Caco-2 (cell line): ENCODE results near the gene DOHH. TPM values are rescaled to one million over a fixed set of nuclear protein-coding genes. Genes with fewer than 3 reads are reported as not detected.
A peak's percentile ranks its signal among the peaks of the same experiment; 100 is the strongest.

Source experiments
- BruUV-seq: library from RNA; stranded (reverse); fragments of 400-500 nt; replicated peaks from 2 replicates; lab custom pipeline; 2021; lab: Mats Ljungman, UMichigan
- CTCF ChIA-PET: fragments of 300-600 bp; sonication (Branson Sonifier 250); formaldehyde crosslinking; loops from one replicate; lab custom pipeline; 2022; ENCODE audit warnings: antibody characterized with exemption; lab: Charles Lee
- POLR2A ChIA-PET: fragments of 300-600 bp; sonication (Branson Sonifier 250); formaldehyde crosslinking; loops from one replicate; lab custom pipeline; 2022; ENCODE audit warnings: antibody characterized with exemption; lab: Charles Lee
- DNase-seq, 2 experiments: peaks; one replicate each; pipeline versions ENCODE4 v3.0.0 to v3.0.0-alpha.2; 2020 to 2022
- H3K27me3 ChIP-seq: replicated peaks from 2 replicates; pipeline ENCODE4 v1.6.0; 2011; ENCODE audit warnings: low read length; ENCODE audit not compliant: control insufficient read depth, insufficient read depth
- H3K36me3 ChIP-seq: 2 replicates; pipeline ENCODE4 v1.5.1; 2011; ENCODE audit warnings: low read length; ENCODE audit not compliant: control insufficient read depth, insufficient read depth
- H3K4me1 ChIP-seq: fragments of 250-450 bp; sonication (Bioruptor Pico); 2 replicates; pipeline ENCODE4 v1.5.1; 2020; ENCODE audit warnings: mild to moderate bottlenecking
- H3K4me3 ChIP-seq: 2 replicates; pipeline ENCODE4 v1.5.1; 2011; ENCODE audit warnings: low read depth, mild to moderate bottlenecking, control low read depth, low read length
- H3K9me3 ChIP-seq: fragments of 250-450 bp; sonication (Bioruptor Pico); 2 replicates; pipeline ENCODE4 v1.5.1; 2020; ENCODE audit warnings: mild to moderate bottlenecking, moderate library complexity
- H3K27ac Mint-ChIP-seq: one replicate; pipeline ENCODE4 v1.8.0; 2022; ENCODE audit warnings: mixed read lengths; ENCODE audit not compliant: unreplicated experiment
- H3K27me3 Mint-ChIP-seq: one replicate; pipeline ENCODE4 v1.8.0; 2022; ENCODE audit warnings: mixed read lengths; ENCODE audit not compliant: insufficient read depth, unreplicated experiment
- H3K36me3 Mint-ChIP-seq: one replicate; pipeline ENCODE4 v1.8.0; 2022; ENCODE audit warnings: mild to moderate bottlenecking, mixed read lengths; ENCODE audit not compliant: insufficient read depth, unreplicated experiment
- H3K4me1 Mint-ChIP-seq: one replicate; pipeline ENCODE4 v1.8.0; 2022; ENCODE audit warnings: low read depth, mixed read lengths; ENCODE audit not compliant: unreplicated experiment
- H3K4me3 Mint-ChIP-seq: one replicate; pipeline ENCODE4 v1.8.0; 2022; ENCODE audit warnings: mild to moderate bottlenecking, moderate library complexity, mixed read lengths; ENCODE audit not compliant: unreplicated experiment
- H3K9me3 Mint-ChIP-seq: one replicate; pipeline ENCODE4 v1.8.0; 2022; ENCODE audit warnings: mixed read lengths; ENCODE audit not compliant: unreplicated experiment
- intact Hi-C: fragments of 100-400 bp; cut with micrococcal nuclease; formaldehyde crosslinking; loops from one replicate; pipeline ENCODE4 v1.10.0; 2022; ENCODE audit not compliant: unreplicated experiment
- total RNA-seq: library from RNA; stranded (reverse); gene quantifications from 2 replicates; pipeline ENCODE4 v1.2.3, GENCODE V29; 2022
- TF ChIP-seq, protein P1 (sequence below), 2 experiments: fragments of 200-600 bp in 1 of 2; IDR thresholded peaks; 1 replicate in 1 of 2; 2 replicates in 1 of 2; pipeline versions ENCODE4 v1.5.1 to v1.8.0; 2011 to 2022; ENCODE audit warnings: antibody characterized with exemption in 1 of 2, control low read depth in 1 of 2, inconsistent platforms in 1 of 2, low read depth in 1 of 2, low read length in 1 of 2, mild to moderate bottlenecking in 1 of 2, moderate library complexity in 1 of 2; ENCODE audit not compliant: insufficient read depth in 1 of 2, severe bottlenecking in 1 of 2, unreplicated experiment in 1 of 2

DOHH gene
- total RNA-seq, 1 experiment from 2014 or later: 17.4 TPM

DNA sequence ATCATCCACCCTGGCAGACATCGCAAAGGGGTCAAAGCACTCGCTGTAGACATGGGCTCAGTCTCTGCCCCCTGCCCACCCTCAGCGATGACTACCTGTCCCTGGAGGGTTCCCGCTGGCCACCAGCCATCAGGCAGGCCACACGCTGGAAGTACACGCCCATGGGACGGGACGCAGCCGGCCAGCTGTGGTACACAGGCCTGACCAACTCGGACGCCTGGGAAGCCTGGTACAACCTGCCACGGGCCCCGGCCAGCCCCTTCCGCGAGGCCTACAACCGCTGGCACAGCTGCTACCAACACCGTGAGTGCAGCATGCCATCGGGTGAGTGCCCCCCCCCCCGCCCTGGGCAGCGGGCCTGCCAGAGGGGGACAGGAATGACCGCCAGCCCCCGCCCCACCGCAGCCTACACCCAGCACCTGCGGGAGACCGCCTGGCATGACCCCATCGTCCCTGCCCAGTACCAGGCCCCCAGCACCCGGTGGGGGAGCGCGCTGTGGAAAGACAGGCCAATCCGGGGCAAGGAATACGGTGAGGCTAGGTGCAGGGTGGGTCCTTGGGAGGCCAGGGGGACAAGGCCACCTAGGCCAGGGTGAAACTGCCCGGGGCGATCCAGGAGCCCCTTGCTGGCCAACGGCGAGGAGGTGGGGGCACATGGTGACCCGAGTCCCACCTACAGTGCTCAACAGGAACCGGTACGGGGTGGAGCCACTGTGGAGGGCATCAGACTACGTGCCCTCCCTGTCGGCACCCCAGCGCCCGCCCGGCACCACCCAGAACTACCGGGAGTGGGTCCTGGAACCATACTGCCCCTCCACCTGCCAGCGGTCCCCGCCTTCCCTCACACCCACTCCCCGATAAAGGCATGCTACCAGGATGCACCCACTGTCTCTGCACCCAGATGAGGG, 42.9 kb upstream of the DOHH start:
- H3K36me3 ChIP-seq: no peaks in the 10 kb centered on the region; the same call in 1 of the 2 replicates
- ChIA-PET CTCF (interaction anchor here (1.5 kb wide), 1 partner anchor 14 kb away, joined by 3 read pairs; the partner anchor contains the start of gene MFSD12), POLR2A (no interaction called here)
- TF ChIP-seq, protein P1, sequence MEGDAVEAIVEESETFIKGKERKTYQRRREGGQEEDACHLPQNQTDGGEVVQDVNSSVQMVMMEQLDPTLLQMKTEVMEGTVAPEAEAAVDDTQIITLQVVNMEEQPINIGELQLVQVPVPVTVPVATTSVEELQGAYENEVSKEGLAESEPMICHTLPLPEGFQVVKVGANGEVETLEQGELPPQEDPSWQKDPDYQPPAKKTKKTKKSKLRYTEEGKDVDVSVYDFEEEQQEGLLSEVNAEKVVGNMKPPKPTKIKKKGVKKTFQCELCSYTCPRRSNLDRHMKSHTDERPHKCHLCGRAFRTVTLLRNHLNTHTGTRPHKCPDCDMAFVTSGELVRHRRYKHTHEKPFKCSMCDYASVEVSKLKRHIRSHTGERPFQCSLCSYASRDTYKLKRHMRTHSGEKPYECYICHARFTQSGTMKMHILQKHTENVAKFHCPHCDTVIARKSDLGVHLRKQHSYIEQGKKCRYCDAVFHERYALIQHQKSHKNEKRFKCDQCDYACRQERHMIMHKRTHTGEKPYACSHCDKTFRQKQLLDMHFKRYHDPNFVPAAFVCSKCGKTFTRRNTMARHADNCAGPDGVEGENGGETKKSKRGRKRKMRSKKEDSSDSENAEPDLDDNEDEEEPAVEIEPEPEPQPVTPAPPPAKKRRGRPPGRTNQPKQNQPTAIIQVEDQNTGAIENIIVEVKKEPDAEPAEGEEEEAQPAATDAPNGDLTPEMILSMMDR (IDR thresholded peaks at IDR 0.05; ENCODE audit: insufficient read depth in 1 of 2, low read depth in 1 of 2, low read length in 1 of 2, severe bottlenecking in 1 of 2, unreplicated experiment in 1 of 2): no peak
- no peak overlapping the region for H3K4me3 ChIP-seq
- no peaks in the 10 kb centered on the region for H3K4me1 ChIP-seq
- no peak overlapping the region for H3K4me3 Mint-ChIP-seq
- no peaks in the 10 kb centered on the region for H3K27me3 Mint-ChIP-seq
- H3K36me3 Mint-ChIP-seq: peaks cover 47% of the 10 kb centered on the region
- BruUV-seq: no TSS peak
- intact Hi-C loops: no loop called here
- no peak for DNase-seq
- no peak overlapping the region for H3K27ac Mint-ChIP-seq
- H3K9me3 Mint-ChIP-seq: no peaks in the 10 kb centered on the region
- H3K4me1 Mint-ChIP-seq: no peaks in the 10 kb centered on the region
- H3K9me3 ChIP-seq: no peaks in the 10 kb centered on the region
- H3K27me3 ChIP-seq: no peaks in the 10 kb centered on the region

DNA sequence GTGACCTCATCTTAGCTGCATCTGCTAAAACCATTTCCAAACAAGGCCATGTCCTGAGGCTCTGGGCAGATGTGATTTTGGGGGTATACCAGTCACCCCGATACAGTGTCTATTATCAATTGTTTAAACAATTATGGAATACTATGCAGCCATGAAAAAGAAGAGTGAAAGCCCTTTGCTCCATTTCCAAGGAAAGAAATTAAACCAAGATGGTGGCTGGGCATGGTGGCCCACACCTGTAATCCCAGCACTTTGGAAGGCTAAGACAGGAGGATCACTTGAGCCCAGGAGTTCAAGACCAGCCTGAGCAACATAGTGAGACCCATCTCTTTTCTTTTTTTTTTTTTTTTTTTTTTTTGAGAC, 39.3 kb upstream of the DOHH start:
- H3K27ac Mint-ChIP-seq: no peak overlapping the region
- no peaks in the 10 kb centered on the region for H3K27me3 ChIP-seq
- H3K36me3 ChIP-seq: no peaks in the 10 kb centered on the region
- H3K4me1 Mint-ChIP-seq: no peaks in the 10 kb centered on the region
- H3K4me3 ChIP-seq: no peak overlapping the region
- BruUV-seq: TSS peak; percentile 30
- H3K36me3 Mint-ChIP-seq: peaks cover 55% of the 10 kb centered on the region
- H3K4me1 ChIP-seq: no peaks in the 10 kb centered on the region
- intact Hi-C loops: no loop called here
- H3K4me3 Mint-ChIP-seq: no peak overlapping the region
- no peaks in the 10 kb centered on the region for H3K9me3 ChIP-seq
- TF ChIP-seq, protein P1 (IDR thresholded peaks at IDR 0.05; ENCODE audit: insufficient read depth in 1 of 2, low read depth in 1 of 2, low read length in 1 of 2, severe bottlenecking in 1 of 2, unreplicated experiment in 1 of 2): no peak
- no peaks in the 10 kb centered on the region for H3K27me3 Mint-ChIP-seq
- CTCF ChIA-PET: no interaction called here
- POLR2A ChIA-PET: no interaction called here
- H3K9me3 Mint-ChIP-seq: no peaks in the 10 kb centered on the region
- DNase-seq: no peak

DNA sequence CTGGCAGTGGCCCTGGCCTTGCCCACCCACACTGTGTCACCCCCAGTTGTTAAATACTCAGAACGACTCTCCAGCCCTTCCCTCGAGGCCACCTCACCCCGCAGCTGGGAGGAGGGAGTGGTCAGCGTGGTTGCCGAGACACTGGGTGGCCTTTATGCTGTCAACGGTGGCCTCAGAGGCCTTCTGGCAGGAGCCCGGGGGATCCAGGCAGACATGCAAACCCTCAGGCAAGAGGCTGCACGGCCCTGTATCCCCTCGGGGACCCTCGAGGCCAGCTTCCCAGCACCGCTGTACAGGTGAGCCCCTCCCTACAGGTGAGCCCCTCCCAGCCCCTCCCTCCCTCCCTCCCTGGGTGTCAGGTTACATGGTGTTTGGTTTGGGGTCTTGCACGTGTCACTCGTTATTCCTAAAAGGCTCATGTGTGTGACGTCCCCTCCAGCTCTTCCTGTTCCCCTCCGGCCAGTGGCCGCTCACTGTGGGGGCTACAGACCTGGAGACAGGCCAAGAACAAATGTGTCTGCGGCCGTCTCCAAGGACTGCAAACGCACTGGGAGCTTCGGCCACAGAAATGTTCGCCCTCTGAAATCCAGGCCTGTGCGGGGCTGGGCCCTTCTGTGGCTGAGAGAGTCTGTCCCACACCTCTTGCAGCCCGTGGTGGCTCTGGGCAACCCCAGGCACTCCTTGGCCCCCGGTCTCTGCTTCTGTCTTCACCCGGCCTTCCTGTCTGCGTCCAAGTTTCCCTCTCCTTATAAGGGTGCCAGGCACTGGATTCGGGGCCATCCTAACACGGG, 38.7 kb upstream of the DOHH start, which contains the start of gene TEKTIP1:
Gene TEKTIP1, plus strand, starts transcription at position 210 of the 791 bp plus-strand sequence. Its CDS starts 4 bp downstream, at position 214.
- Mint-ChIP-seq H3K9me3 (no peaks in the 10 kb centered on the region), H3K4me3 (no peak within 1 kb of the TSS)

More for the DNA sequence above, 38.7 kb upstream of the DOHH start, which contains the start of gene TEKTIP1:
- intact Hi-C loops: no loop called here
- no TSS peak for BruUV-seq
- Histone ChIP-seq H3K9me3 (no peaks in the 10 kb centered on the region), H3K4me1 (no peaks in the 10 kb centered on the region), H3K36me3 (no peaks in the 10 kb centered on the region), H3K27me3 (no peaks in the 10 kb centered on the region), H3K4me3 (no peak within 1 kb of the TSS)
- Mint-ChIP-seq H3K36me3 (peaks cover 56% of the 10 kb centered on the region), H3K27me3 (no peaks in the 10 kb centered on the region), H3K27ac (peak within 1 kb of the TSS; percentile 56), H3K4me1 (no peaks in the 10 kb centered on the region)
- ChIA-PET CTCF (no interaction called here), POLR2A (no interaction called here)
- TF ChIP-seq, protein P1 (IDR thresholded peaks at IDR 0.05; ENCODE audit: insufficient read depth in 1 of 2, low read depth in 1 of 2, low read length in 1 of 2, severe bottlenecking in 1 of 2, unreplicated experiment in 1 of 2): no peak
- peak in 1 of 2 experiments; percentile 22 for DNase-seq
